ENCODE measurements around the gene C17orf75. TPM values are rescaled to one million over a fixed set of nuclear protein-coding genes. Genes with fewer than 3 reads are reported as not detected.
"Not testable (repeated sequence)": the region's sequence is repeated elsewhere in the genome, so short reads cannot be mapped to it uniquely, and the experiment has no call there.

C17orf75 gene
- total RNA-seq, 2 donors from 2014 or later: 12.1 to 14.3 TPM

DNA sequence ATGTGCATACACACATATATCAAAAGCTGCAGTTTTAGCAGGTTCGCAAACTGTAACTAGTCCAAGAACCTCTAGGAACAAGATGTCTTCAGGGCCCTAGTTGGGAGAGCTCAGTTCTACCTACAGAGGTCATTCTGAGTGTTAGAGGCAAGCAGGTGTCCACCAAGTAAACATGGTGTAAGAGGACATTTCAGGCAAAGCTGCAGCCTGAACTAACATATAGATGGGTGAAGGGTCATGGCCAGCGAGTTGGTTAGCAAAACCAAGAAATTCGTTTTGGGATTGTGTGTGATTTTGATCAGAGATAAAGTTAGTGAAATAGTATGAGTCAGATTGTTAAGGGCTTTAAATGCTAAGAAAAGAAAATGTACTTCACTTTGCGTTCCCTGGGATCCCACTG lies 24.6 kb downstream of the C17orf75 start:
- intact Hi-C loops (cut with DNase I): no loop called here
- DNase-seq (ENCODE audit: low spot score): no peak

- peak; percentile 11 for DNase-seq (ENCODE audit: low spot score)
- intact Hi-C loops (cut with DNase I): not testable (repeated sequence)
Observed at GRCh38 chr17:32316653-32317052, 25.3 kb downstream of the C17orf75 start.

- intact Hi-C loops (cut with DNase I): no loop called here
- peak; percentile 72 for DNase-seq (ENCODE audit: low spot score)
Observed at GRCh38 chr17:32315171-32315570, 26.8 kb downstream of the C17orf75 start.

- intact Hi-C loops (cut with DNase I): no loop called here
- DNase-seq (ENCODE audit: low spot score): no peak
Observed at GRCh38 chr17:32314636-32315035, 27.3 kb downstream of the C17orf75 start.

GRCh38 chr17:32311028-32311536 lies 30.9 kb downstream of the C17orf75 start:
- DNase-seq (ENCODE audit: low spot score): peak; percentile 18
- intact Hi-C loops (cut with DNase I): no loop called here

GRCh38 chr17:32307658-32308057 lies 34.3 kb downstream of the C17orf75 start:
- no peak for DNase-seq (ENCODE audit: low spot score)
- intact Hi-C loops (cut with DNase I): no loop called here

DNA sequence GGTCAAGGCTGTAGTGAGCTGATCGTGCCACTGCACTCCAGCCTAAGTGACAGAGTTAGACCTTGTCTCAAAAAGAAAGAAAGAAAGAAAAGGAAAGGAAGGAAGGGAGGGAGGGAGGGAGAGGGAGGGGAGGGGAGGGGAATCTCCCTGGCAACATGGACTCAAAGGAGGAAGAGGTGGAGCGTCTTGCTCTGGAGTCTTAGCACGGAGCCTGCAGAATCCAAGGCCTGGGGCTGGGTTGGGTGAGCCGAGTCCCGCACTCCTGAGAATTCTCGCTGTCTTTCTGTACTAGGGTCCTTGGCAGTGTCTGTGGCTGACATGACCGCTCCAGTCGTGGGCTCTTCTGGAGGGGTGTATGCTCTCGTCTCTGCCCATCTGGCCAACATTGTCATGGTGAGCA lies 36.9 kb downstream of the C17orf75 start:
- intact Hi-C loops (cut with DNase I): no loop called here
- no peak for DNase-seq (ENCODE audit: low spot score)

DNA sequence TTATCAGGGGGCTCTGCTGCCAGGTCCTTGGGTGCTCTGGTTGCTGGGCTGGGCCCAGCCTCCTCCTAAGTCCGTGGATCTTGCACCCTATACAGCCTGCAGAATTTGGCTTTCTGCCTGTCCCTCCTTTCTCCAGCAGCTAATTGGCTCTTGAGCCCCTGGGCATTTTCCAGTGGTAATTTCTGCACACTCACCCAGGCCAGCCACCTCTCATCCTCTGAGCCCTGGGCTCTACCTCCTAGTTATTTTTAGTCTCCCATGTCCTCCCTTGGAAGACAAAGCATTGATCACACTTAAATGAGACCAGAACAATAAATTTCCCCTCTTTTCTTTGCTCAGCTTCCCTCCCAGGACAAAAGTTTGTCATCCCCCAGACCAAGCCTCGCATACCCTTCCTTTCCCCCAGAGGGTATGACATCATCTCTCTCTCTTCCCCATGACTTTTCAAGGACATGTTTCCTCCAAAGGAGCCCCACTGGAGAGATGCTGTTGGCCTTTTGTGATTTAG lies 38.1 kb downstream of the C17orf75 start:
- intact Hi-C loops (cut with DNase I): no loop called here
- DNase-seq (ENCODE audit: low spot score): no peak

DNA sequence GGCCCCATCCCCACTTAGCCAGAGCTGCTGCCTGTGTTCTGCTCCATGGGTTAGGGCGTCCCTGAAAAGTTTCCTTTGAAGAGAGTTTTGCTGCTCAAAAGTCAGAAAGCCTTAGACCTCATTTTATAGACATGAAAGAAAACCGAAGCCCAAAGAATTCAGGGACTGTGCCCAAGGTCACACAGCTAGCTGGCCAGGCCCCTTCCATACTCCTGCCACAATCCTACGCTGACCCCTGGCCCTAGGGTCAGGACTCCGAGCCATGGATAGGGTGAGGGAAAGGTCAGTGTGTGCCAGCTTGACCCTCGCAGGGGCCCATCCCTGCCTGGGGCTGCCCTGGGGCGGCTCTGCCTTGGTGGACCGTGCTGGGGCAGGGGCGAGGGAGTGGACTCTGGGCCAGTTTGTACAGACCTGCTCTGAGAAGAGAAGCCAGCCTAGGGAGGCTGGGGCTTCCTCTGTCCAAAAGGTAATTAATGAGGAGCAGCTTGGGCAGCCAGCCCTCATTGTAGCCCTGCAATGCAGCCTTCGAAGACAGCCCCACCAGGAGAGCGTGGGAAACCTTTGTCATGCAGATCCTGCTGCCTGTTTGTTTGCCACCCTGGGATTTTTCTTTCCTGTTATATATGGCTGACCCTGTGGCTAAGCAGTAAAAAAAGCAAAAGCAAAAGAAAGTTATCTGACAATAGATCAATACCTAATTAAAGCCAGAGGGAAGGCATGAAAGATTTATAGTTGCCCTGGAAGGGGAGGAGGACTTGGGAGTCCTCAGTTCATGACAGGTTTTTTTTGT lies 38.9 kb downstream of the C17orf75 start:
- DNase-seq (ENCODE audit: low spot score): no peak
- intact Hi-C loops (cut with DNase I): no loop called here

GRCh38 chr17:32302037-32302436 lies 39.9 kb downstream of the C17orf75 start:
- intact Hi-C loops (cut with DNase I): no loop called here
- no peak for DNase-seq (ENCODE audit: low spot score)

DNA sequence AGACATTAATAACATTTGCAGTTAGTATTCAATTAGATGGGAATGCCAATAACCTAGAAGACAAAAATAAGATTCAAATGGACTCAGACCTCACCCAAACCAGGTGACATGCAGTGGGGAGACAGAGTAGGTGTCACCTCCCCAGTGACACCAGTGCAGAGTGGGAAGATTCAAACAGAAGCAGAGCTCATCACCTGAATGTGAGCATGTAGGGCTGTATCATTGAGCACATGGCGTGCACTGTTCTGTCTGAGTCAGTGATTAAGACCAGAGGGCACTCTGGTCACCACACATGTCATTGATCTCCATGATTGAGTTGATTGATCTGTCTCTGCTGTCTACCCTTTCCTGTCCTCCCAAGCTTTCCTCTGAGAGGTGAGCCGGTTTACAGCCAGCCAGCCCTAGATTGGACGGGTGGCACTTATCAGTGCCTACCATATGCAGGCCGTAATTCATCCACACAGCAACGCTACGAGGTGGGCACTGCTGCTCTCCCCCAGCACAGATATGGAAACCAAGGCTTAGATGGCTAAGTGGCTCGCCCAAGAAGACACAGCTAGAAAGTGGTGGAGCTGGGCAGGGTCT lies 42.3 kb downstream of the C17orf75 start:
- DNase-seq (ENCODE audit: low spot score): no peak
- intact Hi-C loops (cut with DNase I): no loop called here

GRCh38 chr17:32298721-32299579 lies 43.0 kb downstream of the C17orf75 start:
- intact Hi-C loops (cut with DNase I): no loop called here
- no peak for DNase-seq (ENCODE audit: low spot score)

DNA sequence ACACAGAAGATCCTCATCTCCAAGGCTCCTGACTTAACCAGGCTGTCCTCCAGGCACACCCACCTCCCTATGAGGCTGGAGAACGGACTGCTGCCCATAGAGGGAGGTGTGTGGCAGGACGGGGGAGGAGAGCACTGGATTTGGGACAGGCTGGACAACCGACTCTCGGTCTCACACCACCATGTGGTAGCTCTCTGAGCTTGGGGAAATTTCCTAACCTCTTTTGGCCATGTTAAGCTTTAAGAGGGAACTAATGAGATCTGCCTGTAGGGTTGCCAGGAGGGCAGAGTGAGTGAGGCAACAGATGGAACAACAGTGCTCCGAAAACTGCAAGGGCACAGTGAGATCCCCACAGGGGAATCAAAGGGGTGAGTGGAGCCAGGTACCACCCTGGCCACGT lies 43.7 kb downstream of the C17orf75 start:
- intact Hi-C loops (cut with DNase I): no loop called here
- DNase-seq (ENCODE audit: low spot score): no peak

GRCh38 chr17:32297860-32298259 lies 44.1 kb downstream of the C17orf75 start:
- intact Hi-C loops (cut with DNase I): no loop called here

DNA sequence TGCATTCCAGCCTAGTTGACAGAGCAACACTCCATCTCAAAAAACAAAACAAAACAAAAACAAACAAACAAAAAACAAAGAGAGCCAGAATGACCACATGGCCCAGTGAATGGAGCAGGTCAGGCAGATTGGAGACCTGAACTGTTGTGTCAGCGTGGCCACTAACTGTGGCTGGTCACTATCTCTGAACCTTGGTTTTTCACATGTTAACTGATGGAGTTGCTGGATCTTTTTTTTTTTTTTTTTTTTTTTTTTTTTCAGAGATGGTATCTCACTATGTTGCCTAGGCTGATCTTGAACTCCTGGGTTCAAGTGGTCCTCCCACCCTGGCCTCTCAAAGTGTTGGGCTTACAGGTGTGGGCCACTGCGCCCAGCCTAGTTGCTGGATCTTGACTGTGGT lies 44.5 kb downstream of the C17orf75 start:
- intact Hi-C loops (cut with DNase I): no loop called here

More at GRCh38 chr17:32297860-32298259, 44.1 kb downstream of the C17orf75 start:
- DNase-seq (ENCODE audit: low spot score): no peak

DNA sequence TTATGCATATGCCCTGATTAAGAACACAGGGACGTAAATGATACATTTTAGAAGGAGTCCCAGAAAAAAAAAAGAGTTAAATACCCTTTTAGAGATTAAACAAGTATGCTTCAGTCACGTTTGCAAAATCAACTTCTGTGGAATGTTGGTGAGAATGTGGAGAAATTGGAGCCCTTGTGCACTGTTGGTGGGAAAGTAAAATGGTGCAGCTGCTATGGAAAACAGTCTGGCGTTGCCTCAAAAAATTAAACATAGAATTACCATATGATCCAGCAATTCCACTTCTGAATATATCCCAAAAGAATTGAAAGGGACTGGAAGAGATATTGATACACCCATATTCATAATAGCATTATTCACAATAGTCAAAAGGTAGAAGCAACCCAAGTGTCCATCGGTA lies 49.9 kb downstream of the C17orf75 start:
- DNase-seq (ENCODE audit: low spot score): no peak
- intact Hi-C loops (cut with DNase I): no loop called here

More for the DNA sequence above, 44.5 kb downstream of the C17orf75 start:
- no peak for DNase-seq (ENCODE audit: low spot score)

DNA sequence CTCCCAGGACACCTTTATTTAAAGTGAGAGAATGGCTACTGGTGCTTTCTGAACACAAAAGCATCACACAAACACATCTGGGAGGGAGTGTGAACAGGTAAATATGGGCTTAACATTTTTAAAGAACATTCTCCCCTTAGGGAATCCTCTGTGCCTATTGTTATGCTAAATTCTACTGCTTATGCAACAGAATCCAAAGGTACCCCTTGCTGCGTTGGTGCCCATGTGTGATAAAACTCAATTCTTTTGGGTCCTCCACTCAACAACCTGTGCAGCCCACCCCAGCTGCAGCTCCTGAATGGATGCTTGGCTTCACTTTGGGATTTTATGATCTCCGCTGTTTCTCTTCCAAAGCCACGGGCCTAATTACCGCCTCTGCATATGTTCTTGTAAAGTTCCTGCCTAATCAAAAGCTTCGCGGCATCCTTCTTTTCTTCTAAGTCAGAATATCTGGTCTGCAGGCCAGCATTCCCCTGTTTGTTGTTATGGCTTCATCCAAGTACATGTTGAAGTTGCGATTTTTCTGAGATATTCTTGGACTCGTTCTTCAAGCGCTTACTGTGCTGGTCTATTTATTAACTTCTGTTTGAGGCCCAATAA lies 52.4 kb downstream of the C17orf75 start:
- no peak for DNase-seq (ENCODE audit: low spot score)
- intact Hi-C loops (cut with DNase I): no loop called here

DNA sequence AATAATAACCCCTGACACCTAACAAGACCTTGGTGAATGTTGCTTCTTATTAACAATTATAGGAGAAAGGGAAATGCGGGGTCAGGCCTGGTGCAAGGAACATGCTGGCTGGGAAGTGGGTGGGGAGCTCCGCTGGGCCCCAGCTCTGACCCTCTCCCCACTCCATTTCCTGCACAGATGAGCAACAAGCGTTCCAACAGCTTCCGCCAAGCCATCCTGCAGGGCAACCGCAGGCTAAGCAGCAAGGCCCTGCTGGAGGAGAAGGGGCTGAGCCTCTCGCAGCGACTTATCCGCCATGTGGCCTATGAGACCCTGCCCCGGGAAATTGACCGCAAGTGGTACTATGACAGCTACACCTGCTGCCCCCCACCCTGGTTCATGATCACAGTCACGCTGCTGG lies 53.4 kb downstream of the C17orf75 start:
- intact Hi-C loops (cut with DNase I): no loop called here
- DNase-seq (ENCODE audit: low spot score): no peak

DNA sequence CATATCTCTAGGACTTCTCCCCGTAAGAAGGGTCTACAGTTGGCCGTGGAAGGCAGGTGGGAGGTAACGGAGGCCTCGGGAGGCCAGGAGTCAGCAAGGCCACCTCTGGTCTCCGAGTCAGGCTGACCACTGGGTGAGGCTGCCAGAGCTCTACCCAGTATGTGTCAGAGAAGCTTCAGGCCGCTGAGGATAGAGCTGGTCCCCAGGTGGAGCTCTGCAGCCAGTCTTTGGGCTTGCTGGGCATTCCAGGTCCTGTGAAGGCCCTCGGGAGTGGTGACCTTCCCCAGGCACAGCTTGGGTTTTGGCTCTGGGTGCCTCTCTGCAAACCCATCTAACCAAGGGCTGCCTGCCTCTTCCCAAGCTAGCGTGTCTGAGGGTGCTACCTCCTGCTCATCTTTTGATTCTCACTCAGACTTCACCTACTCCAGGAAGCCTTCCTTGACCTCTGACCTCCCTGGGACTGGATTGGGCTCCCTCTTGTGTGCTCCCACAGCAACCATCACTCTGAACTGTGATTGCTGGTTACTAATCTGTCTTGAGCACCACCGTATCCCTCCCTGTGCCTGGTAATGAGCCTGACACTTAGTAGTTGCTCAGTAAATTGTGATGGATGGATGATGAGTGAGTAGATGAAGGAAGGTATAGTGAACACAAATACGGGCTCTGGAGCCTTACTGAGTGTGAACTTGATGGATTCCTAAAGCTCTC lies 54.0 kb downstream of the C17orf75 start:
- DNase-seq (ENCODE audit: low spot score): no peak
- intact Hi-C loops (cut with DNase I): no loop called here
